GM19324 (cell line): ENCODE results near the gene STARD13.

Experiments
- ATAC-seq: cut with Tn5 transposase; IDR thresholded peaks from one replicate; pipeline ENCODE4 v1.9.1; 2021; ENCODE audit warnings: mild to moderate bottlenecking, moderate library complexity; ENCODE audit not compliant: unreplicated experiment, low FRiP score

STARD13 gene

DNA sequence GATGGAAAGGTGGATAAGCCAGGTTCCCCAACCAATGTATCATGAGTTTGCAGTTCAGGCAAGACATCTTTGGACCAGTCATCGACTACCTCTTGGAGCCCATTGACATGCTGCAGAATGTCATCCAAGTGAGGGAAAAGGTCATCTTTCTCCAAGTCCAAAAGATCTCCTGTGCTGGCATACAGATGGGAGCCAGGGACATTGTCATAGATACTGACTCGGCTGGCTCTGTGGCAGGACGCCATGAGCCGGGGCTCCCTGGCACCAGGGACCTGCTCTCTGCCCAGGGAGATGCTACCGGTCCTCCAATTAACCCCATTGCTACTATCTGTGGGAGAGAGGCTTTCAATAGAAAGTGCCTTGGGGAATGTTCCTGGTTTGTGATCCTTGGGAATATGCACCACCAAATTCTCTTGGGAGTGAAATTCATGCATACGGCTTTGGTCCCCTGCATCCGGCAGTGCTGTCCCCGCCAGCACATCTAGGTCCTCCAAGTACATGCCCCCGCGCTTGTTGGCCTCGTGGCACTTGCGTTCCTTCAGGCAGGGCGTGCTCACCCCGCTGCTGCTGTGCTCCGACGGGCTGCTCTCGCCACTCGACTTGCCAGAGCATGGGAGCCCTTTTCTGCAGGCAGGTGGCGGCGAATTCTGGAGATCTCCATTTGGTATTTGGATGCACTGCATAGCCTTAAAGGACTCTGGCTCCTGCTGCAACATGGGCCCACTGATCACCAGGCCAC, 156.3 kb downstream of the STARD13 start:
- no peak for ATAC-seq

DNA sequence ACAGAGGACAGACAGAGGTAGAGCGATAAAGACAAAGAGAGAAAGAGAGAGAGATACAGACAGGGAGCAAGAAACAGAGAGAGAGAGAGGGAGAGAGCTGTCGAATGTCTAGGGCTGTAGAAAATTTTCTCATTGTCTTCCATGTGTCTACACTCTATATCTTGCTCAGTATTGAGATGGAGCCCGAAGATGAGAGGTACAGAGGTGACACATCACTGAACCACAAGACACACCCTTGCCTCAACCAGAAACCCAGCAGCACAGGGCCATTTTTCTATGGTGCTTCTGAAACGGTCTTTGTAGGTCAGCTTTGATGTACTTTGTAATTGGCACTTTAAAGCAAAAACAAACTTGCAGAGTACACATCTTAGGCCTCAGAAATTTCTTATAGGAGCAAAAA, 157.4 kb downstream of the STARD13 start:
- ATAC-seq = no peak

DNA sequence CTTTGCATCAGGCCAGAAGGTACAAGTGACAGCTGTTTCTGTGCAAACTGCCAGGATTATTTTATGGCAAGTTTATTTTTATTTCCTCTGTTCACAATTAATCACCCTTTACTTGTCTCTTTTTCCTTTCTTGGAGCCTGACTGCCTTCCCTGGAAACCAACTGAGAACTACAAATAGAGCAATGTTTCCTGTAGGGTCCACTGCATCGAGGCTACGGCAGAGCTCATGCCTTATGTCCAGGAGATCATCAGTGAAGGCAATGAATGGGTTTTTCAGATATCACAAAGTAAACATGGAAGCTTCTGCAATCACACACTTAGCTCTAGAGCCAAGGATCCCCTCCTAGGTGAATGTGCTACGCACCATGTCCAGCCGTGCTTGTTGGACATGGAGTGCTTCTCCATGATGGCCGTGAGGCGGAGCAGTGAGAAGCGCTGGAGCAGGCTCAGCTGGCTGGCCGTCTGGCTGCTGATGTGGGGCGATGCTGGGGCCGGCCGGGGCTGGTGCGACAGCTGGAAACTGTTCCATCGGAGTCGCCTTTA, 158.5 kb downstream of the STARD13 start:
- ATAC-seq = no peak

DNA sequence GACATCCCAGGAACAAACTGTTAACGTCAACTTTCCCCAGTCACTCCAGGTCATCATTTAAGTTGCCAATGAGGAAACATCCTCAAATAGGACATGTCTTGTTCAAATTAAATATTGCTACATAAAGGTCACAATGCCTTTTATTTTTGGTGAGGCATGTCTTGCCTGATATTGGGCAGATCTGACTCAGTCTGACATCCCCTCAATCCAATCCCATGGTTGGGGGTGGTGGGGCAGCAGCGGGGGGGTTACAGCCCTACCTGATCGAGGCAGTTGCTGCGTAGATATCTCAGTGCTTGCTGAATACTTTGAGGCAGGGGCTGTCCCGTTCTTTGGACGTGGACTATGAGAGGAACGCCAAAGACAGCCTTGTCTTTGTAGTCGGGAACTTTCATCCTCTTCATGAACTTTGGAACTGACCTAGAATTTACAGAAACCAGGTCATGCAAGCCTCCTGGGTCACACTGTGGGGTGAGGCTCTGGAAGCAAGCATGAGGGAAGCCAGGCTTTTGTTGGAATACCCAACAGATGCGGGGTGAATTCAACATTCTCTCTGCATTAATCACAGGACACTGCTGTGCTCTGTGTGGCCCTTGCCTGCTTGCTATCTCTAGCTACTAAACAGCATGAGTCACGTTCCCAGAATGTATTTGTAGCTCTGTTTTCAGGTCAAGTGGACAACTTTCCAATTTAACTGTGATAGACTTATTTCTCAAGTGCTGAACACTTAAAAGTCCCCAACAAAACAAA, 159.6 kb downstream of the STARD13 start:
- no peak for ATAC-seq

DNA sequence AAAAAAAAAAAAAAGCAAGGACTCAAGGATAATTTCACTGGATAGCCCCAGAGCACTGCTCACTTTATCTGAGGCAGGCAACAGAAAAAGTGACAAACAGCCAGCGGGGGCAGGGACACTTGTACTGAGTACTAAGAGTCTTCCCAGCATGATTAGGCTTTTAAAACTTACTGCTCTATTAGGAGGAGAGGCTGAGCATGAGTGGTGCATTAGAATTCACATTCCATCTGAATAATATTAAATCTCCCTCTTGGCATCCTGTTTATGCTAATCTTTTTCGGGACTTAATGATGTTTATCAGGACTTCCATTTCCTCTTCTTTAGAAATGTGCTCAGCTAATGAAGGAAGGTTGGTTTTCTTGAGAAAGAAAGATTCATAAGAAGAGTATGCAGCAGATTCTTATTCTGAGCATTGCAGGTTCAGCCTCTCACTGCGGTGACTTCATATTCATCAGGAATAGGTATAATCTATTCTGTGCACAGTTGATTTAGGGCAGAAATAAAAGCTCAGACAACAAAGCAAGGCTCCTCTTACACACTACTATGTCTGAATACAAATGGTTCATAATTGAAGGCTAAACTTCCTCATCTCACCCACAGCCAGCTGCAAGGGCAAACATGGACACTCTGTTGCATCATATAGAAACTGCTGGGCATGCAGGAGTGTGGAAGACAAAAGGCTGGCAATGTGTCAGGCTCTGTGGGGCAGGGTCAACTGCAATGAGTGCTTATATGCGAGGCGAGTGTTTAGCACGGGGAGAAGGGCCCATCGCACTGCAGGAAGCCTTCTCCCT, 162.3 kb downstream of the STARD13 start:
- ATAC-seq = no peak

DNA sequence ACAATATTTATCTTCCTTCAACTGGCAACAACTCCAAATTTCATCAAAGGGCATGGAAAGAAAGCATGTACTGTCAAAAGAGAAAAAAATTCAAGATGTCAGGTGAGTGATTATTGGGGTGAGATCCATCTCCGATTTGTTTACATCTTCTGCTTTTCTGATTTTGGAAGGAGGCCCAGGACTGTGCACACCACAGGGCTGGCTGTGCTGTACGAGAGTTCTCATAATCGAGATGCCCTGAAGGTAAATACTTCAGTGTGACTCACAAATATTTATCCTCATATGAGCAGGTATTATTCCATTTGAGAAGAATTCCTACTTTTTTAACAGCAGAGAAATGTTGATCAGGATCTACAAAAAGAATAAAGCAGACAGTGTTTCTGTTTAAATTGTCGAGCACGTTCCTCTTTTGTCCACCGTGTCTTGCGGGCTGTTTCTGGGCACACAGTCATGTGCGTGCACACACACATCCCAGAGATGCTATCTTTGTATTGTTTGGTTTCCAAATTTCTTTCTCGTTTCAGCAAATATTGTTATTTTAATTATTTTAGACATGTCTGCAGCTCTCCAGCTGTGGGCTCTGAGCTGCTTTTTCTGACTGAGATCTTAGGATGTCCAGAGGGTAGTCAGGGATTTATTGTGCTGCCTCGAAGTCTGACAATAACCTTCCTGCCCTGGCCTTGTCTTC, 165.6 kb downstream of the STARD13 start:
- no peak for ATAC-seq

DNA sequence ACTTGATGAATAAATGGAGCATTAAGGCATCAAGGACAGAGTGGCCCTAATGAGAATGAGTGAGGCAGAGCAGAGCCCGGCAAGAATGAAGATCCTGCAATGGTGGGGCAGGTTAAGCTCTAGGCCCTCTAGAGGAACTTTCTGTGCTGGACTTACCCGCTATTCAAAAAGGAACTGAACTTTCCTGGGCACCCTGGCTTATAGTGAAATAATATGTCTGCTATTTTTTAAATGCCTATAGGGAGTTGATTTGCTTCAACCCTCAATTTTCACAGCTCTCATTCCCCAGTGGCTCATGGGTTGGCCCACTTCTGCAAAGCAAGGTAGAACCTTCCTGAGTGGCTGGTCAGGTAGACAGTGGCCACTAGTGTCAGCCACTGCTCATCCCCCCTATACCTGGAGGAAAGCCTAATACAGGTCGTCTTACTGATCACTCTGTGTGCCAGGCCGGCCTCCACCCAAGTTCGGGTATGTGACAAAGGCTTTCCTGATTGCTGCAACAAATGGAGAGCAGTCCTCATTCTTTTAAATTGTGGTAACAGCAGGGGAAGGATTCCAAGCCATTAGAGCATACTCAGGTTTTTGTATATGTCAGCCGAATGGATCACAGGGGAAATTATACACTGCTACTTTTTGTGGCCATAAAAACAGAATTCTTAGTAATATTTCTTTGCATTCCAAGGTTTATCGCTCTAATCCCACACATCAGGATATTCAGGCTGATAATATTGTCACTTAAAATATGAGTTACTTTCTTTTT, 166.4 kb downstream of the STARD13 start:
- ATAC-seq = no peak

DNA sequence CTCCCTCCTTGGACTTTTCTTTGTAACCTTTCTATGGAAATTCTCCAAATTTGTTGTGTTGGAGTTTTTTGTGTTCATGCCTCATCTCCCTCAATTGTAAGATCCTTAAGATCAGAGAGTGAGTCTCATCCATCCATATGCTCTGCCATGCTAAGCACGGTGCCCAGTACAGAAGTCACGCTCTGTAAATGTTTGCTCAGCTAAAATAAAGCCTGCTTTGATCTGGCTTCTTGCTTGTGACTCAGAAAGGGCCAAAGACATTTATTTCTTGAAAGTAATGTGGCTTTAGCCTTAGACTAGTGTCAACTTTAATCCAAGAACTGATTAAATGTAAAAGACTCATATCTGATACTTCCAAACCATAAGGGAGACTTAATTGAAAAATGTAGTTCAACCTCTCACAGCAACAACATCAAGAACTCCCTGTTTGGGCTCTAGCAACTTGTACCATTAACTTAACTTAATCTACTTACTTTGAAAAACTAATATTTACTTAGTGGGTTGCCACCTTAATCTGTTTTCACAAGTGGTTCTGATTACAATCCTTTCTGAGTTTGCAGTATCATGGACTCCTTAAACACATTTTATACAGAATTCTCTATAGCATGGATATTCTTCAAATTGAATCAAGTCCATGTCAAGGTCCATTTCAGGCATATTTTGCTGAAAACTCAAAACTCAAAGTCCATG, 169.1 kb downstream of the STARD13 start:
- ATAC-seq = no peak

DNA sequence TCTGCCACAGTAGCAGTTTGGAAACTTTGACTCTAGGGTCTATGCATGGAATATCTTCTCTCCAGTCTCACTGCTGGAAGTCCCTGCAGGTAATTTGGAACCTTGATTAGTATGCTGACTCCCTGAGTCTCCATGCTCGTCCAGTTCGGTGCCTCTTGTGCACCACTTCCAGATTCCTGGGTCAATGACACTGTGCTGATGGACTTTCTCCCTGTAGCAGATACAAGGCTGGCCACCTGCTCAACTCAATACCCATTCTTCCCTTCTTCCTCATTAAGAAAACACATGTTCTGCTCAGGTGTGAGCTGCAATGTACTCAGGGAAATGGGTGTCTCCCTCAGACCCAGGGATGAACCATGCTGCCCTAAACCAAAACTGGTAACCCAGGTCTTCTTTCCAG, 170.3 kb downstream of the STARD13 start:
- no peak for ATAC-seq

DNA sequence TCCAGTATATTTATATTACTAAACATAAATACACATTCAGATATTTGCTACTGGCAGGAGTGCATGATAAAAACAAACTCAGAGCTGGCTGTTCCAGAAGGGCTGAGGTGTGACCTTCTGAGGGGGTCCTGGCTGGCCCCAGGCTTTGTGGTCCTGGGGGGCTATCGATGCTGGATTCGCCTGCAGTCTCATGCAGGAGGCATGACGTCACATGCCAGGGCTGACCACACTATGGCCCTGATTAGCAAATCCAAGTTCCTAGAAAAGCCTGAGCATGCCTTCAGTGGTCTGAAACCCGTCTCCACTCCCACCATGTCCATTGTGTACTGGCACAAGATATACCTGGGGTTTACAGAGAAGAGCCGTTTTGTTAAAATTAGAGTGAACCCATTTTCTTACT, 171.4 kb downstream of the STARD13 start:
- no peak for ATAC-seq

DNA sequence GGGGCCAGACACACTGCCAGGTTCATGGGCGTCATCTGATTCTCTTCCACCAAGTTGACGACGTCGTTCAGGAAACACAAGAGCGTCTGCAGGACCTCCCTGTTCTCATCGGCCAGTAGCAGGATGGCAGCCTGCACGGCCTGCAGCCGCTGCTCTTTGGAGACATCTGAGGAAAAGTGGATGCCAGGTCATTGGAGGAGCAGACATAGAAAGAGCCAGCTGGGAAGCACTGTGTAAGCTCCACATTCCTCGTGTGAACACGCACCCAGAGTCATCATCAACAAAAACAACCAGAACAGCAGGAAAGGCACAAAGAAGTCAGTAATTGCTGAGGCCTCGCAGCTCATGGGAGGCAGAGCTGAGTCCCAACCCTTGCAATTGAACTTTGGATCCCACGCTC, 172.8 kb downstream of the STARD13 start:
- ATAC-seq = no peak

DNA sequence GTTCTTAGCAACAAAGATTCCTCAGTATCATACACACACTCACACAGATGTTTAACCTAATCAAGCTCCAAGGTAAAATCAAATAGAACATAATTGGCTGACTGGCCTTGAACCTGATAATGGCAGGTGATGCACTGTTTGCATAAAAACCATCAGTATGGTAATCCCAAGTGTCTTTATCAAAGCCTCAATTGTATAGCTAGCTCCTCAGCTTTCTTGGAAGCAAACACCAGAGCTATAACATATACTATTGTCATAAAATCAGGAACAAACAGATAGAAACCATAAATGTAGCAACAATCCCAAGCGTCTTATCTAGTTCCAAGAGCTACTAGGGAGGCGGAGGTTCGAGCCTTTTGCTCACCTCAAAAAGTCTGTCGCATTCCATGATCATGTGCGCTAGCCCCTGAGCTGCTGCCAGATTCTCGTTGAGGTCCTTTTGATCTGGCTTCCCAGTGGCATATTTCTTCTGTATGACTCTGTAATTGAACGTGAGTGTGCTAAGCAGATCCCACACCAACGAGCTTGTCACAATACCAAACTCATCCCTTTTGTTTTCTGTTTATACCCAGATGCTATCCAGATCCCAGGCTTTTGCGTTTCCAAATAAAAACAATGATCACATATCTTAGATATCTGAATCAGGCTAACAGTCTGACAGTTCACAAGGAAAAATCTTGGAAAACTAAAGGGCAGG, 174.0 kb downstream of the STARD13 start:
- peak; percentile 11 for ATAC-seq

DNA sequence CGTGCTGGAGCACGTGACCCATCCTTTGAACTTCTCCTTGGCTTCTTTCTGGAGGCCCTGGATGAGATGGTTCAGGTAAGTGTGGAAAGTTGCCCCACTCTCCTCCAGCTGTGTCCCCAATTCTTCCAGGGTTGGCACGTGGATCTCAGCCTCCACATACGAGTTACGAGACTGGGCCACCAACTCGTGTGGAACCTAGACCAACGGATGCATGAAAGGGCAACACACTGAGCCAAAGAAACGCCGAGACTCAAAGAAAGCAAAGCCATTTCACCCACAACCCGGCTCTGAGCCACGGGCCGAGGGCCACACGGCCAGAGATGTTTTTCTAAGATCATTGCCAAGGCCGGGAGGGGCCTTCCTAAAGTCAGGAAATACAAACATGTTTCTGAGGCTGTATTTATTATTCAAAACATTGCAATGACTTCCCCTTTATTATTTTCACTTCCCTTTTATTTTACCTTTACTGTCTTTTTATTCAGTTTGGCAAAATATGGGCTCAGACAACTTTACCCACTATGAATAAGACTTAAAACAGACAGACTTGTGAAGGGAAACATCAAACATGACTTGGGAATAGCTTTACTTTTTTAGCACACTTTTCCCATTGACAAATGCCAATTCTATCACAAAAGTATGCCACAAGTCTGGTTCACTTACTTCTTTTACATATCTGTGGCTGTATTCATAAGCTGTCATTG, 174.7 kb downstream of the STARD13 start:
- ATAC-seq = peak; percentile 40

DNA sequence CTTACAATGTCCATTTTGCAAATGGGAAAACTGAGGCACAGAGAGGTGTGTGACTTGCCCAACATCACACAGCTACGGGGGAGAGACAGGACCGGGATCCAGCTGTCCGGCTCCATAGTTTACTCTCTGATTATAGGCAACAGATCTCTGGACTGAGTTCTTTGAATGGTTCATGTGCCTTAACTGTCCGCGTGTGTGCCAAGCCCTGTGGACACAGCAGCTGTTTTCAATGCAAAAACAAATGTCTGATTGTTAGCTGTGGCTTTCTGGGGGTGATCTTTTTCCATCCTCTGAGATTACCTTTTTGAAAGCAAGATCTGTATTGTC, 175.2 kb downstream of the STARD13 start:
- no peak for ATAC-seq

DNA sequence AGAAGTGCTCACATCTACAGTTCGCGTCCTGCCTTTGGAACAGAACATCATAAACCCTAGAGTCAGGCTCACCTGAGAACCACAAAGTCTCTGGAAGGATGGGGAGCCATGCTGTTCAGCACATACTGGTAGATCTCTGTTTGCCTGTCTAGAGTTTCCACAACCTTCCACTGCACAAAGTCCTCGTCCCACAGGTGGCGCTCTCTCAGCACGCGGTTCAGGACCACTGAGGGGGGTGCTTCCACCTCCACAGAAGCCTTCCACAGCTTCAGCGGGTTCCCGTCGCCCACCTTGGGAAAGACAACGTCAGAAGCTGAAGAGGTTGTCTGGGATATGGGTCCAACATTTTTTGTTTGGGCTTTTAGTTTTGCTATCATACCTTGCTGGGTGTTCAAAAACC, 175.8 kb downstream of the STARD13 start:
- peak; percentile 30 for ATAC-seq

DNA sequence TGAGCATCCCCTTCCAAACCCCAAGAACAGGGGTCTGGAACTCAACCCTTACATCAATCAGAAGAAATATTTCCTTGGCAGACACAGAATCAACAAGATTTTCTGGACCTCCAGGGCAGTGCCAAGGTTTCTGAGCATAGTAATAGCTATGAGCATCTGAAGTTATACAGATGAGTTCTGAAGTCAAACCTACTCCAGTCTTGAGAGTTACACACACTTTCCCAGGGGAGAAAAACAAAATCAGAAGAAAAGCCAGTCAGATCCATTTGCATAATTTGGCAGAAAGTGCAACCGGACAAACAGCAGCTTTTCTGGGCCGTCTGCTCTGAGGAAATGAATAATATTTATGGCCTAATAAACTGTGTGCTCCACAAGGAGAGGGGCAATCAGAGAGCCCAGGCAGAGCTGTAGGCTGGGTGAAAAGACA, 176.3 kb downstream of the STARD13 start:
- ATAC-seq = peak; percentile 35

DNA sequence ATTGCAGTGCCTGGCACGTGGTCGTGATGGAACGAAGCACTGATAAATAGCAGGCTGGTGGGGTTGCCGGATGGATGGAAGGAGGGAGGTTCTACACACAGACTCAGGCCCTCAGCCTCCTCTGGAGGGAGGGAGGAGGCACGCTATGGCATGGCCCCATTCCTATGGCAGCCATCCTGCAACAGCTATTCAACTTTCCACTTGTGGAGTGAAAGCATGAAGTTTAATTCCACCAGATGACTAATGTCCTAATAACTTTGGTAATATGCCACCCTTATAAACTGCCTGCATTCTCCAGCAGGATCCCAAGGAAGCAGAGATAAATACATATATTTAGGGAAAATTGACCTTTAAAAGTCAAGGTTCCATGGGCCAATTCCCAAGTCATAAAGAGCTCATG, 176.9 kb downstream of the STARD13 start:
- no peak for ATAC-seq

DNA sequence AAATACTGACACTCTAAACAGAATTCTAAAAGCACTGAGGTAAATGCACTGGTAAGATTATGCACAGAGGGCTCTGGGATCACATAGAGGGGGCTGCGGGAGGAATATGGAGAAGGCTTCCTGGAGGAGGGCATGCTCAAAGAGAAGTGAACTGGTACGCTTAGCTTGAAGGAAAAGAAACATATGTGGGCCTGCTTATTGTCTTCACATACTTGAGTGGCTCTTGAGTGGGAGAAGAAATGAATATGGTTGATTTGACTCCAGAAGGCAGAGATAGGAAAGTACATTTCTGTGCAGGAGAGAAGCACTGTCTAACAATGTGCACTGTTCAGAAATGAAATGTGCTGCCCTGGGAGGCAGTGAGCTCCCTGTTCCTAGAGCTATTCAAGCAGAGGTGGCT, 178.2 kb downstream of the STARD13 start:
- no peak for ATAC-seq
